ENCODE results near the gene SSH2.

The SSH2 gene

DNA sequence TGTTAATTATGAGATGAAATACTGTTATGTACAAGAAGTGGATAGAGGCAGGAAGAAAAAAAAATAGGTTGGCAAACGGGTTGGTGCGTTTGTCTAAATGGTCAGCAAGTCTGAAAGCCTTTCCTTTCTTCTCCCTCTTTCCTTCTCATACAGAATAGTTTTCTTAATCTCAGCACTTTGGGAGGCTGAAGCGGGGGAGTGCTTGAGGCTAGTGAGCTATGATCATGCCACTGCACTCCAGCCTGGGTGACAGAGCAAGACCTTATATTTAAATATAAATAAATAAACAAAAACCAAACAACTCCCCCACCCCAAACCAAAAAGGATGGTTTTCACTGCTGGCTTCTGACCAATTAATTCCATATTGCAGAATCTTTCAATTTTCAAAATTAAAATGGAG, 232.7 kb downstream of the SSH2 start:
- TF ChIP-seq PPARA (CRISPR knock-in tag; IDR thresholded peaks at IDR 0.05; ENCODE audit: borderline replicate concordance) (no peak), RARB (CRISPR knock-in tag; IDR thresholded peaks at IDR 0.05) (no peak), ZC3H10 (CRISPR knock-in tag; IDR thresholded peaks at IDR 0.05) (no peak)
- ATAC-seq: no peak

- no peak for ATAC-seq
Measured at GRCh38 chr17:29694918-29695563, 235.0 kb downstream of the SSH2 start.

DNA sequence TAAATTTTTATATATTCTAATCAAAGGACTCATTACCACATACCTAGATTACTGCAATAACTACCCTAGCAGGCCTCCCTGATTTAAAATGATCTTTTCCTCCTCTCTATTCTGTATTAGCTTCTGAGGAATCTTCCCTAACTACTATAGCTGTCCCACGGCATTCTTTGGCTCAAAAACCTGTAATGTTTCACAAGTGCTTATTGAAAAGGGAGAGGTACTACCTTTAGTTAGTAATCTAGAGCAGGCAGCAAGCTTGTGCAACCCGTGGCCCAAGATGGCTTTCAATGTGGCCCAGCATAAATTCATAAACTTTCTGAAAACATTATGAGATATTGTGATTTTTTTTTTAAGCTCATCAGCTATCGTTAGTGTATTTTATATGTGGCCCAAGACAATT, 236.3 kb downstream of the SSH2 start:
- ATAC-seq: no peak
- no peak for TF ChIP-seq ARNTL (CRISPR knock-in tag; IDR thresholded peaks at IDR 0.05; ENCODE audit: borderline replicate concordance, low read depth)
- TF ChIP-seq, protein P1, sequence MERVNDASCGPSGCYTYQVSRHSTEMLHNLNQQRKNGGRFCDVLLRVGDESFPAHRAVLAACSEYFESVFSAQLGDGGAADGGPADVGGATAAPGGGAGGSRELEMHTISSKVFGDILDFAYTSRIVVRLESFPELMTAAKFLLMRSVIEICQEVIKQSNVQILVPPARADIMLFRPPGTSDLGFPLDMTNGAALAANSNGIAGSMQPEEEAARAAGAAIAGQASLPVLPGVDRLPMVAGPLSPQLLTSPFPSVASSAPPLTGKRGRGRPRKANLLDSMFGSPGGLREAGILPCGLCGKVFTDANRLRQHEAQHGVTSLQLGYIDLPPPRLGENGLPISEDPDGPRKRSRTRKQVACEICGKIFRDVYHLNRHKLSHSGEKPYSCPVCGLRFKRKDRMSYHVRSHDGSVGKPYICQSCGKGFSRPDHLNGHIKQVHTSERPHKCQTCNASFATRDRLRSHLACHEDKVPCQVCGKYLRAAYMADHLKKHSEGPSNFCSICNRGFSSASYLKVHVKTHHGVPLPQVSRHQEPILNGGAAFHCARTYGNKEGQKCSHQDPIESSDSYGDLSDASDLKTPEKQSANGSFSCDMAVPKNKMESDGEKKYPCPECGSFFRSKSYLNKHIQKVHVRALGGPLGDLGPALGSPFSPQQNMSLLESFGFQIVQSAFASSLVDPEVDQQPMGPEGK (CRISPR knock-in tag; IDR thresholded peaks at IDR 0.05; ENCODE audit: borderline replicate concordance): no peak
- TF ChIP-seq BACH2 (CRISPR knock-in tag; IDR thresholded peaks at IDR 0.05; ENCODE audit: borderline replicate concordance): no peak
- no peak for TF ChIP-seq ESRRG (CRISPR knock-in tag; IDR thresholded peaks at IDR 0.05)
- no peak for TF ChIP-seq ZNF70 (CRISPR knock-in tag; IDR thresholded peaks at IDR 0.05)
- TF ChIP-seq TSHZ2 (CRISPR knock-in tag; IDR thresholded peaks at IDR 0.05): no peak

More at GRCh38 chr17:29694918-29695563, 235.0 kb downstream of the SSH2 start:
- TF ChIP-seq TCF4 (CRISPR knock-in tag; IDR thresholded peaks at IDR 0.05; ENCODE audit: borderline replicate concordance): no peak
- TF ChIP-seq, protein P2, sequence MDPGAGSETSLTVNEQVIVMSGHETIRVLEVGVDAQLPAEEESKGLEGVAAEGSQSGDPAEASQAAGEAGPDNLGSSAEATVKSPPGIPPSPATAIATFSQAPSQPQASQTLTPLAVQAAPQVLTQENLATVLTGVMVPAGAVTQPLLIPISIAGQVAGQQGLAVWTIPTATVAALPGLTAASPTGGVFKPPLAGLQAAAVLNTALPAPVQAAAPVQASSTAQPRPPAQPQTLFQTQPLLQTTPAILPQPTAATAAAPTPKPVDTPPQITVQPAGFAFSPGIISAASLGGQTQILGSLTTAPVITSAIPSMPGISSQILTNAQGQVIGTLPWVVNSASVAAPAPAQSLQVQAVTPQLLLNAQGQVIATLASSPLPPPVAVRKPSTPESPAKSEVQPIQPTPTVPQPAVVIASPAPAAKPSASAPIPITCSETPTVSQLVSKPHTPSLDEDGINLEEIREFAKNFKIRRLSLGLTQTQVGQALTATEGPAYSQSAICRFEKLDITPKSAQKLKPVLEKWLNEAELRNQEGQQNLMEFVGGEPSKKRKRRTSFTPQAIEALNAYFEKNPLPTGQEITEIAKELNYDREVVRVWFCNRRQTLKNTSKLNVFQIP (CRISPR knock-in tag; IDR thresholded peaks at IDR 0.05; ENCODE audit: borderline replicate concordance, low read depth): no peak
- TF ChIP-seq ZFP3 (CRISPR knock-in tag; IDR thresholded peaks at IDR 0.05): no peak
- no peak for TF ChIP-seq ISL1 (CRISPR knock-in tag; IDR thresholded peaks at IDR 0.05)
- no peak for TF ChIP-seq ZC3H10 (CRISPR knock-in tag; IDR thresholded peaks at IDR 0.05)
- no peak for TF ChIP-seq ZFP30 (CRISPR knock-in tag; IDR thresholded peaks at IDR 0.05)
- TF ChIP-seq, protein P3, sequence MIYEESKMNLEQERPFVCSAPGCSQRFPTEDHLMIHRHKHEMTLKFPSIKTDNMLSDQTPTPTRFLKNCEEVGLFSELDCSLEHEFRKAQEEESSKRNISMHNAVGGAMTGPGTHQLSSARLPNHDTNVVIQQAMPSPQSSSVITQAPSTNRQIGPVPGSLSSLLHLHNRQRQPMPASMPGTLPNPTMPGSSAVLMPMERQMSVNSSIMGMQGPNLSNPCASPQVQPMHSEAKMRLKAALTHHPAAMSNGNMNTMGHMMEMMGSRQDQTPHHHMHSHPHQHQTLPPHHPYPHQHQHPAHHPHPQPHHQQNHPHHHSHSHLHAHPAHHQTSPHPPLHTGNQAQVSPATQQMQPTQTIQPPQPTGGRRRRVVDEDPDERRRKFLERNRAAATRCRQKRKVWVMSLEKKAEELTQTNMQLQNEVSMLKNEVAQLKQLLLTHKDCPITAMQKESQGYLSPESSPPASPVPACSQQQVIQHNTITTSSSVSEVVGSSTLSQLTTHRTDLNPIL (CRISPR knock-in tag; IDR thresholded peaks at IDR 0.05; ENCODE audit: low read depth): no peak
- no peak for TF ChIP-seq OSR1 (CRISPR knock-in tag; IDR thresholded peaks at IDR 0.05)
- TF ChIP-seq, protein P4, sequence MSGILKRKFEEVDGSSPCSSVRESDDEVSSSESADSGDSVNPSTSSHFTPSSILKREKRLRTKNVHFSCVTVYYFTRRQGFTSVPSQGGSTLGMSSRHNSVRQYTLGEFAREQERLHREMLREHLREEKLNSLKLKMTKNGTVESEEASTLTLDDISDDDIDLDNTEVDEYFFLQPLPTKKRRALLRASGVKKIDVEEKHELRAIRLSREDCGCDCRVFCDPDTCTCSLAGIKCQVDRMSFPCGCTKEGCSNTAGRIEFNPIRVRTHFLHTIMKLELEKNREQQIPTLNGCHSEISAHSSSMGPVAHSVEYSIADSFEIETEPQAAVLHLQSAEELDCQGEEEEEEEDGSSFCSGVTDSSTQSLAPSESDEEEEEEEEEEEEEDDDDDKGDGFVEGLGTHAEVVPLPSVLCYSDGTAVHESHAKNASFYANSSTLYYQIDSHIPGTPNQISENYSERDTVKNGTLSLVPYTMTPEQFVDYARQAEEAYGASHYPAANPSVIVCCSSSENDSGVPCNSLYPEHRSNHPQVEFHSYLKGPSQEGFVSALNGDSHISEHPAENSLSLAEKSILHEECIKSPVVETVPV (CRISPR knock-in tag; IDR thresholded peaks at IDR 0.05): no peak
- no peak for TF ChIP-seq RARB (CRISPR knock-in tag; IDR thresholded peaks at IDR 0.05)
- TF ChIP-seq ZNF70 (CRISPR knock-in tag; IDR thresholded peaks at IDR 0.05): no peak
- no peak for TF ChIP-seq ZNF565 (CRISPR knock-in tag; conservative IDR thresholded peaks at IDR 0.05; ENCODE audit: low read depth)
- no peak for TF ChIP-seq PPARA (CRISPR knock-in tag; IDR thresholded peaks at IDR 0.05; ENCODE audit: borderline replicate concordance)
- TF ChIP-seq TOX (CRISPR knock-in tag; IDR thresholded peaks at IDR 0.05; ENCODE audit: borderline replicate concordance): no peak
- TF ChIP-seq, protein P1 (CRISPR knock-in tag; IDR thresholded peaks at IDR 0.05; ENCODE audit: borderline replicate concordance): no peak
- TF ChIP-seq ZNF8 (CRISPR knock-in tag; IDR thresholded peaks at IDR 0.05): no peak
- no peak for TF ChIP-seq SNAI2 (CRISPR knock-in tag; IDR thresholded peaks at IDR 0.05)
- TF ChIP-seq BACH2 (CRISPR knock-in tag; IDR thresholded peaks at IDR 0.05; ENCODE audit: borderline replicate concordance): no peak
- no peak for TF ChIP-seq TSHZ2 (CRISPR knock-in tag; IDR thresholded peaks at IDR 0.05)
- no peak for TF ChIP-seq CSDC2 (CRISPR knock-in tag; IDR thresholded peaks at IDR 0.05)
